Transverse colon (tissue), 4 donors: ENCODE data around the gene YEATS2. TPM values are rescaled to one million over a fixed set of nuclear protein-coding genes. Genes with fewer than 3 reads are reported as not detected.

ENCODE experiments used
- DNase-seq: peaks from one replicate; pipeline ENCODE4 v3.0.0-alpha.2; 2019
- H3K27ac ChIP-seq, 4 donors: fragments of 200-600 bp; sonication (generic); 2 replicates each; pipeline ENCODE4 v1.5.1; 2016 to 2018; ENCODE audit warnings: inconsistent platforms in 4 of 4
- H3K27me3 ChIP-seq: fragments of 200-600 bp; sonication (generic); 2 replicates; pipeline ENCODE4 v1.5.1; 2017; ENCODE audit warnings: inconsistent platforms
- H3K36me3 ChIP-seq, 4 donors: fragments of 200-600 bp; sonication (generic); 2 replicates each; pipeline ENCODE4 v1.5.1; 2017 to 2019; ENCODE audit warnings: inconsistent platforms in 4 of 4
- H3K4me1 ChIP-seq, 4 donors: fragments of 200-600 bp; sonication (generic); 2 replicates each; pipeline ENCODE4 v1.5.1; 2017 to 2020; ENCODE audit warnings: inconsistent platforms in 4 of 4
- H3K4me3 ChIP-seq, 4 donors: fragments of 200-600 bp; sonication (generic); 1 replicate in 1 of 4; 2 replicates in 3 of 4; pipeline versions ENCODE4 v1.5.1 to v1.6.1; 2017 to 2019; ENCODE audit warnings: inconsistent platforms in 4 of 4
- H3K9me3 ChIP-seq, 2 donors: fragments of 200-600 bp; sonication (generic); 2 replicates each; pipeline ENCODE4 v1.5.1; 2017 to 2019; ENCODE audit warnings: inconsistent platforms in 2 of 2
- EP300 ChIP-seq: sonication (generic); formaldehyde crosslinking; IDR thresholded peaks from one replicate; pipeline ENCODE4 v1.6.1; 2017; ENCODE audit warnings: antibody characterized with exemption, low read depth
- POLR2A ChIP-seq: fragments of 450-650 bp; IDR thresholded peaks from one replicate; pipeline ENCODE4 v1.6.1; 2016; ENCODE audit warnings: antibody characterized with exemption, mild to moderate bottlenecking, moderate library complexity
- POLR2AphosphoS5 ChIP-seq, 3 donors: sonication (generic); formaldehyde crosslinking; IDR thresholded peaks; one replicate each; pipeline ENCODE4 v1.6.1; 2016; ENCODE audit warnings: antibody characterized with exemption in 3 of 3
- WGBS, 2 donors: methylation state at CpG; one replicate each; pipeline ENCODE4 v1.1.5; 2018; ENCODE audit warnings: low coverage in 1 of 2; 5-methylcytosine and 5-hydroxymethylcytosine counted together
- in situ Hi-C, 4 donors: fragments of 200-750 bp; cut with MboI; loops; one replicate each; pipeline versions ENCODE4 v1.15.0 to v1.15.1; 2017; ENCODE audit warnings: low sequenced_read_pairs in 3 of 4, low pct_ligation_motif_present in 1 of 4, low pct_unique_long_range_greater_than_20kb in 1 of 4
- intact Hi-C: fragments of 100-400 bp; cut with DNase I; formaldehyde crosslinking; loops from one replicate; pipeline ENCODE4 v1.15.1; 2023; ENCODE audit warnings: low total_unique reads
- total RNA-seq, 4 donors: library from RNA; depleted of rRNA; stranded (reverse); fragments of >200 nt; gene quantifications; one replicate each; pipeline ENCODE4 v1.1.0, GENCODE V29; 2016
- TF ChIP-seq, protein P1 (sequence below), 5 experiments: fragments of 200-600 bp in 3 of 5; fragments of 450-650 bp in 2 of 5; sonication (generic) in 3 of 5; IDR thresholded peaks; 1 replicate in 2 of 5; 2 replicates in 3 of 5; pipeline ENCODE4 v1.5.1; 2016 to 2017; ENCODE audit warnings: antibody characterized with exemption in 5 of 5, inconsistent platforms in 3 of 5, mild to moderate bottlenecking in 2 of 5, moderate library complexity in 1 of 5

The YEATS2 gene
- total RNA-seq, 4 donors from 2014 or later, result 10.1 to 23.2 (median 16.1) TPM

DNA sequence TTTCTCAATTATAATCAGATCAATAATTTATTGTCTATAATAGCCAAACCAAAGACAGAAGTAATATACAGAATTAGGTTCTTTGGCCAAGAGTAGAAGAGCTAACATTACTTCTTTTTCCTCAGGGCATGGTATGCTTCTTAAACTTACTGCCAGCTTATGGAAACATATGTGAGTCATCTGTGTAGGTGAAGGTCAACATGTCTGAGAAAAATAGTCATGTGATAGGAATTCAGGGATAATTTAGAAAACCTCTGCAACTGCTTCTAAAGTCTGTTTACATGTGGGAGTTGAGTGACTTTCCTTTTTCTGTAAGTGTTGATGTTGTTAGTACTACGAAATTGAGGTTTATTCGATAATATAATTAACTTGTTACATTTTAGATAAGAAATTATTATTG is 147.0 kb downstream of the YEATS2 start:
- Histone ChIP-seq H3K4me1 (no peaks in the 10 kb centered on the region), H3K9me3 (no peaks in the 10 kb centered on the region), H3K27me3 (no peaks in the 10 kb centered on the region), H3K27ac (no peak overlapping the region), H3K4me3 (no peak overlapping the region), H3K36me3 (peaks cover 0 to 61% (median 27%) of the 10 kb centered on the region in 4 donors)
- in situ Hi-C loops, result no loop called here
- no peak for TF ChIP-seq POLR2A
- TF ChIP-seq EP300, result no peak
- TF ChIP-seq POLR2AphosphoS5 (IDR thresholded peaks at IDR 0.05), result no peak
- TF ChIP-seq, protein P1, sequence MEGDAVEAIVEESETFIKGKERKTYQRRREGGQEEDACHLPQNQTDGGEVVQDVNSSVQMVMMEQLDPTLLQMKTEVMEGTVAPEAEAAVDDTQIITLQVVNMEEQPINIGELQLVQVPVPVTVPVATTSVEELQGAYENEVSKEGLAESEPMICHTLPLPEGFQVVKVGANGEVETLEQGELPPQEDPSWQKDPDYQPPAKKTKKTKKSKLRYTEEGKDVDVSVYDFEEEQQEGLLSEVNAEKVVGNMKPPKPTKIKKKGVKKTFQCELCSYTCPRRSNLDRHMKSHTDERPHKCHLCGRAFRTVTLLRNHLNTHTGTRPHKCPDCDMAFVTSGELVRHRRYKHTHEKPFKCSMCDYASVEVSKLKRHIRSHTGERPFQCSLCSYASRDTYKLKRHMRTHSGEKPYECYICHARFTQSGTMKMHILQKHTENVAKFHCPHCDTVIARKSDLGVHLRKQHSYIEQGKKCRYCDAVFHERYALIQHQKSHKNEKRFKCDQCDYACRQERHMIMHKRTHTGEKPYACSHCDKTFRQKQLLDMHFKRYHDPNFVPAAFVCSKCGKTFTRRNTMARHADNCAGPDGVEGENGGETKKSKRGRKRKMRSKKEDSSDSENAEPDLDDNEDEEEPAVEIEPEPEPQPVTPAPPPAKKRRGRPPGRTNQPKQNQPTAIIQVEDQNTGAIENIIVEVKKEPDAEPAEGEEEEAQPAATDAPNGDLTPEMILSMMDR (IDR thresholded peaks at IDR 0.05), result no peak
- intact Hi-C loops, result no loop called here
- WGBS, 2 donors, result 73 to 83% methylated on average over 2 of the region's 2 CpGs
- no peak for DNase-seq

DNA sequence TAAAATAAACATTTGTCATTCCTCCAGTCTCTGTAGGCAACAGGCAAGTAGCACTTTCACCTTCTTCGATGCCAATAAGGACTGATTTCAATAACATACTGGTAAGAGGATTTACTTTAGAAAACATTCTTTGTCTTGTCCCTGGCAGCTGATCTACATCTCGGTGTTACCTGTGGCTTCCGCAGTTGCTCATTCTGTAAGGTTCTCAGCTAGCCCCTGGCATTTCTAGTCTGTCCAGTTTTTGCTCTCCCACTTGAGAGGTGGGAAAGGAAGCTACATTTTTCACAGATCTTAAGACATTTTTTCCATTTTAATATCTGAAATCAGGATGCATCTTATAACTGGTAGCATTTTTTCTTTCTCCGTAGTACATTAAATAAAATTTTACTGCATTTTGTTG is 147.5 kb downstream of the YEATS2 start:
- no peak for TF ChIP-seq POLR2A
- TF ChIP-seq POLR2AphosphoS5 (IDR thresholded peaks at IDR 0.05), result no peak
- TF ChIP-seq, protein P1 (IDR thresholded peaks at IDR 0.05), result no peak
- TF ChIP-seq EP300, result no peak
- H3K36me3 ChIP-seq, result peaks cover 0 to 58% (median 25%) of the 10 kb centered on the region in 4 donors
- in situ Hi-C loops, result no loop called here
- no peaks in the 10 kb centered on the region for H3K27me3 ChIP-seq
- H3K4me3 ChIP-seq, result no peak overlapping the region
- no peak overlapping the region for H3K27ac ChIP-seq
- 87 to 94% methylated on average over 4 of the region's 4 CpGs for WGBS, 2 donors
- no peaks in the 10 kb centered on the region for H3K4me1 ChIP-seq
- H3K9me3 ChIP-seq, result no peaks in the 10 kb centered on the region
- no peak for DNase-seq
- intact Hi-C loops, result no loop called here

DNA sequence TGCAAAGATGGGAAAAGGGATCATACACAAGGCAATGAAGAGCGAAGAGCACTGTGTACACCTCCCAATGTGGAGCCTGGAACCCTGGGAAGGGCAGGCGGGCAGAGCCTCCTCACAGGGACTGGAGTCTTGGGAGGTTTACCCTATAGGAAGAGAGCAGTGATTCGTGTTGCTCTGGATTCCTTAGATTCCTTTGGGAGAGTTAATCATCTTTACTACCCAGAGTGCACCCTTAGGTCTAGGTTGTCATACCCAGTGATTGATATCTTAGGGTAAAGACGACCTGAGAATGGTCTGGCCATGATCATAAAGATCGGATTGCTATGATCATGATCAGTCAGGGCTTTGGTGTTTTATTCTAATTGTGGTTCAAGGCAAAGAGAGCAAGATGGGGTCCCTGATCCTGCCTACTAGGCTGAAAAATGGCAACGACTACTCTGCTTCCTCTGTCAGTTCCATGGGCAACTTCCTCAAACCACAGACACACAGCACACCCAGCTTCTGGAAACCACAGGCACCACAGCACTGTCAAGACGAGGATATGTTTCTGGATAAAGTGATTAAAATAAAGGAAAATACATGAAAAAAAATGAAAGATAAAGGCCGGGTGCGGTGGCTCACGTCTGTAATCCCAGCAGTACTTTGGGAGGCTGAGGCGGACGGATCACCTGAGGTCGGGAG is 148.2 kb downstream of the YEATS2 start:
- WGBS, 2 donors, result 76 to 85% methylated on average over 3 to 13 of the region's 13 CpGs
- H3K27ac ChIP-seq, result no peak overlapping the region
- no peaks in the 10 kb centered on the region for H3K4me1 ChIP-seq
- no peak for DNase-seq
- H3K9me3 ChIP-seq, result no peaks in the 10 kb centered on the region
- peaks cover 0 to 55% (median 25%) of the 10 kb centered on the region in 4 donors for H3K36me3 ChIP-seq
- TF ChIP-seq POLR2A (no peak), POLR2AphosphoS5 (IDR thresholded peaks at IDR 0.05) (no peak), EP300 (no peak)
- TF ChIP-seq, protein P1 (IDR thresholded peaks at IDR 0.05), result no peak
- H3K27me3 ChIP-seq, result no peaks in the 10 kb centered on the region
- intact Hi-C loops, result no loop called here
- no peak overlapping the region for H3K4me3 ChIP-seq
- in situ Hi-C loops, result no loop called here

DNA sequence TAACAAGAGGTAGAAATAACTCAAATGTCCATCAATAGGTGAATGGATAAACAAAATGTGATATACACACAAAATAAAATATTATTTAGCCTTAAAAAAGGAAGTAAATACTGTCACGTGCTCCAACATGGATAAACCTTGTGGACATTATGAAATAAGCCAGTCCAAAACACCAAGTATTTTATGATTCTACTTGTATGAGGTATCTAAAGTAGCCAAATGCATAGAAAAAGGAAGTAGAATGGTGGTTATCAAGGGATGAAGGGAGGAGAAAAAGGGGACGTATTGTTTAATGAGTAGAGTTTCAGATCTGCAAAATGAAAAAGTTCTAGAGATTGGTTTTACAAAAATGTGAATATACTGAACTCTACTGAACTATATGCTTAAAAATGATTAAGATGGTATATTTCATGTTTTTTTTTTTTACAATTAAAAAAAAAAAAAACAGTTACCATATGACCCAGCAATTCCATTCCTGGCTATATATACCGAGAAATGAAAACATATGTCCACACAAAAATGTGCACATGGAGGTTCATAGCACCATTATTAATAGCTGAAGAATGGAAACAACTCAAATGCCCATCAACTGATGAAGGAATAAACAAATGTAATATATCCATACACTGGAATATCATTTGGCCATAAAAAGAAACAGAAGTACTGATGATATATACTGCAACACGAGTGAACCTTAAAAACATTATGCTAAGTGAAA is 156.9 kb downstream of the YEATS2 start:
- no peaks in the 10 kb centered on the region for H3K4me1 ChIP-seq
- no peaks in the 10 kb centered on the region for H3K9me3 ChIP-seq
- H3K36me3 ChIP-seq, result peaks cover 0 to 33% (median 10%) of the 10 kb centered on the region in 4 donors
- intact Hi-C loops (no loop called here), in situ Hi-C loops (no loop called here)
- no peak for DNase-seq
- H3K27me3 ChIP-seq, result no peaks in the 10 kb centered on the region
- no peak for TF ChIP-seq EP300
- TF ChIP-seq POLR2AphosphoS5 (IDR thresholded peaks at IDR 0.05), result no peak
- TF ChIP-seq, protein P1 (IDR thresholded peaks at IDR 0.05), result no peak
- no peak for TF ChIP-seq POLR2A
- WGBS, 2 donors, result 90 to 92% methylated on average over 4 of the region's 4 CpGs
- H3K4me3 ChIP-seq, result no peak overlapping the region
- H3K27ac ChIP-seq, result no peak overlapping the region
